D341Med (cell line): ENCODE measurements around the gene ABCC1.
"Not testable (repeated sequence)": the region's sequence is repeated elsewhere in the genome, so short reads cannot be mapped to it uniquely, and the experiment has no call there.

Experiments used
- DNase-seq: peaks from one replicate; pipeline ENCODE4 v3.0.0; 2012; ENCODE audit warnings: low spot score

The ABCC1 gene

DNA sequence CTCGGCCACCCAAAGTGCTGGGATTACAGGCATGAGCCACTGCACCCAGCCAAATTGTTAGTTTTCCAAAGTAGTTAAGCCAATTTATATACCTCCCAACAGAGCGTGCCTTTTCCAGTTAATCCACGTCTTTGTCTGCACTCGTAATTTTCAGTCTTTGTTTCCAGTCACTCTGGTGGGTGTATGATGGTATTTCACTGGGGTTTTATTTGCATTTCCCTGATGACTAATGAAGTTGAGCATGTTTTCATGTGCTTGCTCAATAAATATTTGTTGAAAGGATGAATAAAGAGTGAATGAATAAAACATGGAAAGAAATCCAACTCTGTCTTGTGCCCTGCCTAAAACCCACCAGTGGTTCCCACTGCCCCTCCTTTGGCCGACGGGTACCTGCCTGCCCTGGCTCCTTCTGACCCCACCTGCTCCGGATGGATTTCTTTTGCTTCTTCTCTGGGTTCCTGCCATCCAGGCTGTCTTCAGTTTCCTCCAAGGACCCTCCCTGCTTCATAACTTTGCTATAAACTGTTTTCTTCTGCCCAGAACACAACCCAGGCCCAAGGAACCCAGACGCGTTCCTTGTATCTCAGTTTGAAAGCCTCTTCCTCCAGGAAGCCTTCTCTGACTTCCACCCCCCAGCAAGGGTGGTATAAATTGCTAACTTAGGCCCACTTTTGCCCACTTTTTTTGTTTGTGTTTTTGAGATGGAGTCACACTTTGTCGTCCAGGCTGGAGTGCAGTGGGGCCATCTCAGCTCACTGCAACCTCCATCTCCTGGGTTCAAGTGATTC is 3.0 kb upstream of the ABCC1 start:
- no peak for DNase-seq

DNA sequence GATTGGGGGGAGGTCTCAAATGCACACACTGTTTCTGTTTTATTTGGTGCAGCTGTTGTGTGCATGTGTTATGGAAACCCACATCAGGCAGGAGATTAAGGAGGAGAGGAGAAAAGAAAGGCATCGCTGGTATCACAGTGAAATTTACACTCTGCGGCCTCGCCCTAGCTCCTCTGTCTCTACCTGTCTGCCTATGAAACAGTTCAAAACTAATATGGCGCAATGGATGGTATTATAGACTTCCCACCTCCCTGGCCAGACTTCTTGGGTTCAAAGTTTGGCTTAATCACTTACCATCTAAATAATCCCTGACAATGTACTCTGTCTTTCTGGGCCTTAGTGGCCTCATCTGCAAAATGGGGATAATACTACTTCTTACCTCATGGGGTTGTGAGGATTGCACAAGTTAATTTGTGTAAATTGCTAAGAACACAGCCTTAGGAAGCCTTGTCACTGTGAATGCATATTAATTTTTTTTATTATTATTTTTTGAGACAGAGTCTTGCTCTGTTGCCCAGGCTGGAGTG is 1.4 kb upstream of the ABCC1 start:
- no peak for DNase-seq

DNA sequence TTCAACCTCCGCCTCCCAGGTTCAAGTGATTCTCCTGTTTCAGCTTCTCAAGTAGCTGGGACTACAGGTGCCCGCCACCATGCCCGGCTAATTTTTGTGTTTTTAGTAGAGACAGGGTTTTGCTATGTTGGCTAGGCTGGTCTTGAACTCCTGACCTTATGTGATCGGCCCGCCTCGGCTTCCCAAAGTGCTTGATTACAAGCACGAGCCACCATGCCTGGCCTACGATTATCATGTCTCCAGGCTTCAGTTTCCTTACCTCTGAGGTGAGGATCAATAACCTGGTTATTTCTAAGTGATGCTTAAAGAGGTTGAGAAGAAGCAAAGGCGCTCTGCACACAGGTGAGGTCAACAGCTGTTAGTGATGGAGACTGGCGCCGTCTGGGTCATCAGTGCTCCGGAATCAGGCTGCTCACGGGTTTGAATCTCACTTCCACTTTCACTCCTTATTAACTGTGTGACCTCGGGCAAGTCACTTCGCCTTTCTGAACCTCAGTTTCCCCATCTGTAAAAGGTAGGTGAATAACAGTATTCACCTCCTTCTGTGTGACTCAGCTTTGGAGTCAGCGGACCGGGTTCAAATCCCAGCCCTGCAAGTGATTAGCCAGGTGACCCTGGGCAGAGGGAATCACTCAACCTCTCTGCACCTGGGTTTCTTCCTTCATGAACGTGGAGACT is 745 bp upstream of the ABCC1 start:
- no peak for DNase-seq

DNA sequence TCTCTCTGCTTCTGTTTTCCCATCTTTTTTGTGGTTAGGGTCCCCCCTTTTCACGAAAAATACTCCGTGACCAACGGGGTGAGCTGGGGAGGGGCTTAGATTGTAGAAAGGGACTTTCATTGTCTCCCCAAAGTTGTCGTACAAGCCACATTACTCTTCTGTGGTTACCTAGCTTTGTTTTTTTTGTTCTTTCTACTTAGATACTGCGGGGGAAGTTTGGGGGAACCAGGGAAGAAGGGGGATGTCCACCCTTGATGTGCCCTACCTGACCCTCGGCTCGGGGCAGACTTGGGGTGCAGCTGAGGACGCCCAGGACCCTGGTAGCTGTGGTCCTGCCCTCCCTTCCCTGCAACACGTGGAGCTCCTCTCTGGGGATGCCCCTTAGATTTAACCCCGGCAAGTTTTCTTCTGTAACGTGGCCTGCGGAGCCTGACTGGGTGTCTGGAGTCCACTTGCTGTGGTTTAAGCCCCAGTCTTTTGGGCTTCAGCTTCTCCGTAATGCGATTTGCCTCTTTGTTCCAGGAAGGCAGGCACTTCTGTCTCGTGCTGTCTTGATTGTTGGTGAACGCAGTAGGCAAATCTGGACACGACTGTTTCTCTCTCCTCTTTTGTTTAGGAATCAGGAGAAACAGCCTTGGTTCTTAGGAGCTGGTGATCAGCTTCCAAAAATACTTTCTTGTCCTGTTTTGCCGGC is 892 bp downstream of the ABCC1 start:
- peak; percentile 62 for DNase-seq

DNA sequence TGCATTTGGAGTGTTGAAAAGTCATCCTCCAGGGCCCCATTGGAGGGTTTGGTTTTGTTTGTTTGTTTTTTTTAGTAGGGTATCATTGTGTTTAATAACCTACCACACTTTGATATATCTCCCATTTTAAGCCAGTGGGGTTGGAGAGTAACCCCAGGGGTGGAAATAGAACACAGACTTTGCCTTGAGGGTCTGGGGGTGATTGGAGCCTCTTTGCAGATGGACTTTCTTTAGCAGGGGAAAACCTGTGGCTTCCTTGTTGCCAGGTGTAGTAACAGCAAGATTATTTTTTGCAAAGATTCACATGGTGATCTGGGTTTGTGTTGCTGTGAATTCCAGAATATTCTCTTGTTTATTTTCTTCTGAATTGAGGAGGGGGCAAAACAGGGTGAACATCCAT is 1.5 kb downstream of the ABCC1 start:
- DNase-seq = no peak

DNA sequence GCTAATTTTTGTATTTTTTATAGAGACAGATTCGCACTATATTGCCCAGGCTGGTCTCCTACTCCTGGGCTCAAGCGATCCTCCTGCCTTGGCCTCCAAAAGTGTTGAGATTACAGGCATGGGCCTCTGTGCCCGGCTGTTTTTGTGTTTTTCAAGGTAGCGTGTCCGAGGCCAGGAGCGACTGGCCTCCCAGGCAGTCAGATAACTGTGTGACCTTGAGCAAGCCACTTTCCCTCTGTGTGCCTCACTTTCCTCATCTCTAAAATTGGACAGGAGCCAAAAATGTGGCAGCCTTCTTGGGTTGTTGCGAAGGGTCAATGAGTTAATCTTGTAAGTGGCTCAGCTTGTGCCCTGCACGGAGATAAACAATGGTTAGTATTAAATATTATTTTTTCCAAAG is 2.4 kb downstream of the ABCC1 start:
- no peak for DNase-seq

DNA sequence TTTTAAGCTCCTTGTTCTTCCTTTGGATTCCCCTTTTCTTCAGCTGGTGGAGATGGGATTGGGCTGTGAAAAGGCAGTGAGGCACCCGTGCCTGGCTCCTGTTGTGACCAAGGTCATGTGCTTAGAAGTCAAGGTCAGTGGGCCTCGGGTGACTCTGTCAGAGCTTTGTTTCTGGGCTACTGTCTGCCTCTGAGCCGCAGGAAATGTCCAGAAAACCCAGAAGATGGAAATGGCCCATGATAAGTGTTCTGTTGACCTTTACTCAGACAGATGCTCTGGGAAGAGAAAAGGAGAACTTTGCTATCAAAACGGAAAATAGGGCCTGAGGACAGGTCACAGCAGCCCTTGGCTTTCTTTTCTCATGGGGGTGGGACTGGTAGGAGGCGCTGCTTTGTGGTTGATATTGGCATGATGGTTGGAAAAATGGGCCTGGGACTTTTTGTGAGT is 2.9 kb downstream of the ABCC1 start:
- no peak for DNase-seq

DNA sequence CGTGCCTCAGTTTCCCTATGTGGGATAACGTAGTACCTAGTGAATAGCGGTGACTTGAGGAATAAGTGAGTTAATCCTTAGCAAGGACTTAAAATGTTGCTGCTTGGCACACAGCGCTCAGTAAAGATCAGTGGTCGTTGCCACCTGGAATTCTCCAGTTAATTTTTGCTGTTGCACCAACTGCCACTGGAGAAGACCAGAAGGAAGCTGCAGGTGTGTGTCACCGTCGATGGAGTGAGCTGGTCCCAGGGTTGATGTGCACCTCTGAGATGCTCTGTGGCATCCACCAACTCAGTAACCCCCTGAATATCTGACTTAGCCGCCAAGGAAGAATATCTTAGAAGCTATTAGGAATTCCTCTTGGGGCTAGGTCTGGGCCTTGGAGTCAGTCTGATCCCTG is 4.1 kb downstream of the ABCC1 start:
- DNase-seq = no peak

DNA sequence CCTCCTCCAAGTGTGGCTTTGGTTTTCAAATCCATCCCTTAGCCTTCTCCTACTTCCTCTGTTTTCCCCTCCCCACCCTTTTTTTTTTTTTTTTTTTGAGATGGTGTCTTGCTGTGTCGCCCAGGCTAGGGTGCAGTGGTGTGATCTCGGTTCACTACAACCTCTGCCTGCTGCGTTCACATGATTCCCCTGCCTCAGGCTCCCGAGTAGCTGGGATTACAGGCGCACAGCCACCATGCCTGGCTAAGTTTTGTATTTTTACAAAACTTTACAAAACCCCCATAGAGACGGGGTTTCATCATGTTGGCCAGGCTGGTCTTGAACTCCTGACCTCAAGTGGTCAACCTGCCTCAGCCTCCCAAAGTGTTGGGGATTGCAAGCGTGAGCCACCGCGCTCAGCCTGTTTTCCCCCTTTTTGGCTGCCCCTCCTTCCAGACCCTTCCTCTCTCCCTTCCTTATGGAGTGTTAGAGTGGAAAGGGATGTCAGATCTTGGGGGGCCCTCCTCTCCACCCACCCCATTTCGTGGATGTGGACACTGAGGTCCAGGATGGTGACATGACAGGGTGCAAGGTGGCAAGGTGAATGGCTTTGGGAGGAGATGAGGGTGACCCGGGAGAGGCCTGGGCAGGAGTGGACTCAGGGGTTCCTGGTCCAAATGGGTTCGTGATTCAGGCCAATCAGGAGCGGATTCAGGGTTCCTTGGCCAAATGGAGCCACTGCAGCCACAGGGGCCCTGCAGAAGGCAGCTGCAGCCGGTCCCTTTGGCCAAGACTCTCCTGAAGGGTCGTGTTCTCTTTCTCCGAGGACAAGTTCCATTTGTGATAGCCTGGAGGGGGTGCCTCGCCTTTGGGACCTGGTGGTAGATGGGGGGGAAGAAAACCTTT is 4.8 kb downstream of the ABCC1 start:
- DNase-seq = no peak

DNA sequence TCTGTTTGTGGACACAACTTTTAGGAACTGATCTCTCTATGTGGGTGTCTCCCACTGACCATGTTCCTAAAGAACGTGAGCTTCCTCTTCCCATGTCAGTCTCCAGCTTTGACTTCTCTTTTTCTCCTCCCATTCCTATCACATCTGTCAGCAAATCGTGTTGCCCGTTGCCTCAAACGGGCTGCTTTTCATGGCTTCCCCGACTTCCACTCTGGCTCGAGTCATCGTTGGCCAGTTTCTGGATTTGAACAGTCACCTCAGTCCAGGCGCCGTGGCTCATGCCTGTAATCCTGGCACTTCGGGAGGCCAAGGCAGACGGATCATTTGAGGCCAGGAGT is 5.4 kb downstream of the ABCC1 start:
- no peak for DNase-seq

DNA sequence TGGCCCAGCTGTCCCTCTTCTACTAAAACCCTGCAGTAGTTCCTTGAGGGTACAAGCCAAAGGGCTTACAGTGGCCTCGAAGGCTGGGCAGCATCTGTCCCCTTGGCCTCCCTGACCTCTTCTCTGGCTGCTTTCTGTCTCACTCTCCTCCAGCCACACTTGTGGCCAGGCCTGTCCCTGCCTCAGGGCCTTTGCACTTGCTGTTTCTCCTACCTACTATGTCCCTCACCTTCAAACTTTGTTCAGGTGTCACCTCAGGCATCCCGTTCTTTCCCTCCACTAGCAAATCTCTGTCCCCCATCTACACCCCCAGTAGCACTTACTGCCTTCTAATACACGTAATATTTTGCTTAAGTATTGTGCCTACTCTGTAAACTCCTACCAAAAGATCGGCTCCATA is 6.0 kb downstream of the ABCC1 start:
- DNase-seq = no peak

DNA sequence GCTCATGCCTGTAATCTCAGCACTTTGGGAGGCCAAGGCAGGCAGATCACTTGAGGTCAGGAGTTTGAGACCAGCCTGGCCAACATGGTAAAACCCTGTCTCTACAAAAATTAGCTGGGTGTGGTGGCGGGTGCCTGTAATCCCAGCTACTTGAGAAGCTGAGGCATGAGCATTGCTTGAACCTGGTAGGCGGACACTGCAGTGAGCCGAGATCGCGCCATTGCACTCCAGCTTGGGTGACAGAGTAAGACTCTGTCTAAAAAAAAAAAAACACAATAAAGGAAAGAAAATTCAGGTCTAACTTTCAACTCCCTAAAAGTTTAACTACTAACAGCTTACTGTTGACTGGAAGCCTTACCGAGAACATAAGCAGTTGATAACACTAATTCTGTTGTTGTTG is 6.7 kb downstream of the ABCC1 start:
- DNase-seq = not testable (repeated sequence)

DNA sequence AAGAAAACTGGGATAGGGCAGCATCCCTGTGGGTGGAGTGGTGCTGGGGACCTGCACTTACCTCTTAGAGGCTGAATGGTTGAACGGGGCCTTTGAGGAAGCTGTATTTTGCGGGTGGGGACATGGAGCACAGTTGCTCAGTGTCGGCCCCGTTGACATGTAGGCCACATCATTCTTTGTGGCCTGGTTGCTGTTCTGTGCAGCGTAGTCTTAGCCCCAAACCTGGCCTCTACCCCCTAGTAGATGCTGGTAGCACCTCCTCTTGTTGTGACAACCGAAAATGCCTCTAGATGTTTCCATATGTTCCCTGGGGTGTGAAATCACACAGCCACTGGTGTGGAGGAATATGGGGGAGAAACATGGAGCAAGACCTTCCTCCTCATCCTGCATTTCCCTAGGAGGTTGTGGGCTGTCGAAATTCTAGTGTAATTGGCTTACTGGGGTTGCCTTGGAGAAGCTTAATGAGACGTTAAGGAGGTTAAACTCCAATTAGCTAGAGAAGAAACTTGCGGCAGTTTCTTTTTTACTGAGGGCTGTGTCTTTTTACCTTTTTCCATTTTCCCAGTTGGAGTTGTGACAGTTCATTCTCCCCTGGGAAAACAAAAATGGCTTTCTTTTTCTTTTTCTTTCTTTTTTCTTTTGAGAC is 9.4 kb downstream of the ABCC1 start:
- no peak for DNase-seq

DNA sequence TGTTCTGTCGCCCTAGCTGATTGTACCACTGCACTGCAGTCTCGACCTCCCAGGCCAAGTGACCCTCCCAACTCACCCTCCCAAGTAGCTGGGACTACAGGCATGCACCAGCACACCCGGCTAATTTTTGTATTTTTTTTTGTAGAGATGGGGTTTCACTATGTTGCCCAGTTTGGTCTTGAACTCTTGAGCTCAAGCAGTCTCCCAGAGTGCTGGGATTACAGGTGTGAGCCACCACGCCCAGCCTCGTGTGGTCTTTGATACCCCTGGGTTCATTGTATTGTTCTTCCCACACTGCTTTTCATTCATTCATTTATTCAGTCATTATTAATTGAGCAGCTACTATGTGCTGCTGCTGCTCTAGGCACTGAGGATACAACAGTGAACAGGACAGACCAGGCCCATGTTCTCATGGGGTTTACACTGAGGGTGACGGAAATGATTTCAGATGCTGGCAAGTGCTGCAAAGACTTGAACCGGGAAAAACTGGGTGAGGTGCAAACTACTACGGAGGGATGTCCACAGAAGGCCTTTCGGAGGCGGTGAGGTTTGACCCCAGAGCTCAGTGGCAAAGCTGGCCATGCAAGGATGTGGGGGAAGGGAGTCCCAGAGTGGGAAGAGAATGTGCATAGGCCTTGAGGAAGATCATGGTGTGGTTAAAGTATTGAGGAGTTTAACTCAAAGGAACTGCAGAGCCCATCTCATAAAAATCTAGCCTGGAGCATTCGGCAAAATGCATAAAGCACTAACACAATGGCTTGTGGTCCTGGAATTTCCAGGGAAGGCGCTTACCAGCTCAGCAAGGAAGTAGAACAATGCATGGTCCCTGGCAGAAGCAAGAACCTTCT is 10.9 kb downstream of the ABCC1 start:
- no peak for DNase-seq

DNA sequence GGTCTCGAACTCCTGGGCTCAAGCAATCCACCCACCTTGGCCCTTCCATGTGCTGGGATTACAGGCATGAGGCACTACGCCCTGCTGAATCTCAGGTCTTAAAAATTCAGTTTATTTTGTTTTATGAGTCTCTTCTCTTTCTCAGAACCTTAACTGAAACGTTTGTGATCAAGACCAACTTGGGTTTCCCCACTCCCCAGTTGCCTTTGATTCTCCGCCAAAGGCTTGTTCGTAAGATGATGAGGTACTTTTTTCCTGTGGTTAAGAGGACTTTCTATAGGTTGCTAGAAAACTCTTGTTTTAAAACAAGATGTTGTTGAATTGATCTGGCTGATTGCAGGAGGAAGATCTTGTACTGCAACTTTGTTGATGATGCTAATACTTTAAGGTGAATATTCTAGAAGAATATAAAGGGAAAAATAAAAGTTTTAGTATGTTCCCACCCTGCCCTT is 11.7 kb downstream of the ABCC1 start:
- no peak for DNase-seq

DNA sequence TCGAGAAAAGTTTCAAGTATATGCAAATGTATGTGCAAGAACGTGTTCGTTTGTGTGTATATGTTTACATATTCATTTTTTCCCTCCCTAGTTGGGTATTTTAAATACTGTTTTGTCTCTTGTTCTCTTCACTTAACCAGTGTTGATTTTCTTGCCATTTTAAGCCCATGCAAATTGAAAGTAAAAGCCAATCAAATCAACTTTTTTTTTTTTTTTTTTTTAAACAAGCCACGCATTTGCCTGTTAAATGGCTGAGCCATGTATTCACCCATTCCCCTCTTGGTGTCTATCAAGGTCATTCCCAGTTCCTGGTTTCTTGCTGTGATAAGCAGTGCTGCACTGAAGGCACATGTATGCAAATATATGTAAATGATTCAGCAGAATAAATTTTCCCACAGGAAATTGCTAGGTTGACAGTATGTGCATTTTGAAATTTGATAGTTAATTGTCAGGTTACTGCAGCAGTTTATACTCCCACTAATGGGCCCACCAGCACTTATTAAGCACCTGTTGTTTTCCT is 12.2 kb downstream of the ABCC1 start:
- no peak for DNase-seq

DNA sequence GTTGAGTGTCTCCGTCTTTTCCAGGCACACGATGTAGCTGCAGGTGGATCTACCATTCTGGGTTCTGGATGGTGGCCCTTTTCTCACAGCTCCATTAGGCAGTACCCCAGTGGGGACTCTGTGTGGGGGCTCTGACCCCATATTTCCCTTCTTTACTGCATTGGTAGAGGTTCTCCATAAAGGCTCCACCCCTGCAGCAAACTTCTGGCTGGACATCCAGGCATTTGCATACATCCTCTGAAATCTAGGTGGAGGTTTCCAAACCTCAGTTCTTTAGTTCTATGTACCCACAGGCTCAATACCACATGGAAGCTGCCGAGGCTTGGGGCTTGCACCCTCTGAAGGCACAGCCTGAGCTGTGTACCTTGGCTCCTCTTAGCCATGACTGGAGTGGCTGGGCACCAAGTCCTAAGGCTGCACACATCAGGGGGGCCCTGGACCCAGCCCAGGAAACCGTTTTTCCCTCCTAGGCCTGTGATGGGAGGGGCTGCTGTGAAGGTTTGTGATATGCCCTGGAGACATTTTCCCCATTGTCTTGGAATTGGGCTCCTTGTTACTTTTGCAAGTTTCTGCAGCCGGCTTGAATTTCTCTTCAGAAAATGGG is 14.0 kb downstream of the ABCC1 start:
- DNase-seq = no peak

DNA sequence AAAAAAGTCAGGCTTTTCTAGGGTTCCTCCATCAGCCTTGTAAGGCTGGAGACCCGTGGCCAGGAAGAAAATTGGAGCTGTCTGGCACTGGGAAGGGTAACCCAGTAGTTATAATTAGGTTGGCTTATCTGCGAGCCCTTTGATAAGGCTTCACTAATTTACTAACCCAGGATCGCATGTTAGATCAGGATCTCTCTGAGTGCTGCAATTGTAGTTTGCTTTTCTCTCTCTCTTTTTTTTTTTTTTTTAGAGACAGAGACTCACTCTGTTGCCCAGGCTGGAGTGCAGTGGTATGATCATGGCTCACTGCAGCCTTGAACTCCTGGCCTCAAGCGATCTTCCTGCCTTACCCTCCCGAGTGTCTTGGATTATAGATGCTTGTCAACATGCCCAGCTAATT is 17.0 kb downstream of the ABCC1 start:
- DNase-seq = no peak

DNA sequence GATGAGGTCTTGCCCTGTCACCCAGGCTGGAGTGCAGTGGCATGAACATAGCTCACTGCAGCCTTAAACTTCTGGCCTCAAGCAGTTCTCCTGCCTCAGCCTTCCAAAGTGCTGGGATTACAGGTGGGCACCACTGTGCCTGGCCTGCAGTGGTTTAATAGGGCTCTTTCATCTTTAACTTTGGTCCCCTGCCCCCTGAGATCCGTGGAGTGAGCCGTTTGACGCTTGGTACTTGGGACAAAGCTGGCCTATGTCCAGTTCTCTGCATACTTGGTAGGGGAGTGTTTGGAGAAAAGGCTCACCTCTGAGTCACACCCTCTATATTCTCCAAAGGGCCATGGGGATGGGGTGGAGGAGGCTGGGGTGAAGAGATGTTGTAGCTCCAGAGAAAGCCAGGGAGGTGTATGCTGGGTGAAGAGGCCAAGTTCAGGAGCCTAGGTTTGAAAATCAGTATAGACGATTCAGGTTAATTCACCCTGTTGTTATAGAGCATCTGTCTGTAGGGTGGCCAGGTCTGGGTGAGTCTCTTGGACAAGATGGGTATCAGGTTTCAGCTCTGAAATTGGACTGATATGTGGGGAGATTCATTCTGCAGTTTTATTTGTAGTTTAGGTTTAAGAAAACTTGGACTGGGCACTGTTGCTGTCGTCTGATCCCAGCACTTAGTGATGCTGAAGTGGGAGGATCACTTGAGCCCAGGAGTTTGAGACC is 17.6 kb downstream of the ABCC1 start:
- no peak for DNase-seq
